Left lung (tissue), 10 donors: ENCODE data around the gene MRE11. TPM values are rescaled to one million over a fixed set of nuclear protein-coding genes. Genes with fewer than 3 reads are reported as not detected.
A peak's percentile ranks its signal among the peaks of the same experiment; 100 is the strongest.

Experiments
- ATAC-seq: fragments of 200-7000 bp; cut with Tn5 transposase; one replicate; pipeline ENCODE4 v1.9.1; 2020; ENCODE audit warnings: moderate library complexity
- DNase-seq, 4 donors: peaks; one replicate each; pipeline ENCODE4 v3.0.0-alpha.2; 2013 to 2020
- H3K27ac ChIP-seq, 2 donors: fragments of 200-600 bp; sonication (generic) in 1 of 2; one replicate each; pipeline versions ENCODE4 v1.5.0 to v1.8.0; 2020 to 2021
- H3K27me3 ChIP-seq, 2 donors: fragments of 200-600 bp; sonication (generic) in 1 of 2; one replicate each; pipeline versions ENCODE4 v1.5.0 to v1.8.0; 2020 to 2021
- H3K36me3 ChIP-seq, 2 donors: fragments of 200-600 bp; sonication (generic) in 1 of 2; one replicate each; pipeline versions ENCODE4 v1.5.0 to v1.8.0; 2020 to 2021
- H3K4me1 ChIP-seq, 2 donors: fragments of 200-600 bp; one replicate each; pipeline ENCODE4 v1.8.0; 2021
- H3K4me3 ChIP-seq, 2 donors: fragments of 200-600 bp; sonication (generic) in 1 of 2; one replicate each; pipeline versions ENCODE4 v1.5.0 to v1.8.0; 2020 to 2021; ENCODE audit warnings: mild to moderate bottlenecking in 1 of 2
- H3K9me3 ChIP-seq, 2 donors: fragments of 200-600 bp; sonication (generic) in 1 of 2; one replicate each; pipeline versions ENCODE4 v1.5.0 to v1.8.0; 2020 to 2021
- intact Hi-C, 2 donors: fragments of 100-400 bp; cut with DNase I; formaldehyde crosslinking; loops; one replicate each; pipeline versions ENCODE4 v1.11.2 to v1.14.2; 2022
- polyA plus RNA-seq, 6 donors: library from polyadenylated mRNA; unstranded; fragments of 120-200 nt; gene quantifications; one replicate each; pipeline ENCODE4 v1.2.1, GENCODE V29; 2013; ENCODE audit not compliant: insufficient read length in 6 of 6
- total RNA-seq, 2 donors: library from RNA; stranded (reverse); fragmentation: NEBNext Ultra II Directional; extraction: Animal tissue kit (Norgen Biotek cat#: 25700); gene quantifications; one replicate each; pipeline ENCODE4 v1.2.1, GENCODE V29; 2021
- TF ChIP-seq, protein P1 (sequence below), 2 donors: fragments of 200-600 bp; sonication (generic) in 1 of 2; IDR thresholded peaks; one replicate each; pipeline versions ENCODE4 v1.5.0 to v1.8.0; 2021; ENCODE audit warnings: antibody characterized with exemption in 2 of 2
- donor health status: DM: no; HTN: yes; CAD: no.
- donor health status: DM: no; HTN: no; CAD: no.

The MRE11 gene
- total and polyA plus RNA-seq, 8 donors: 15.5 to 45.3 (median 33.2) TPM

DNA sequence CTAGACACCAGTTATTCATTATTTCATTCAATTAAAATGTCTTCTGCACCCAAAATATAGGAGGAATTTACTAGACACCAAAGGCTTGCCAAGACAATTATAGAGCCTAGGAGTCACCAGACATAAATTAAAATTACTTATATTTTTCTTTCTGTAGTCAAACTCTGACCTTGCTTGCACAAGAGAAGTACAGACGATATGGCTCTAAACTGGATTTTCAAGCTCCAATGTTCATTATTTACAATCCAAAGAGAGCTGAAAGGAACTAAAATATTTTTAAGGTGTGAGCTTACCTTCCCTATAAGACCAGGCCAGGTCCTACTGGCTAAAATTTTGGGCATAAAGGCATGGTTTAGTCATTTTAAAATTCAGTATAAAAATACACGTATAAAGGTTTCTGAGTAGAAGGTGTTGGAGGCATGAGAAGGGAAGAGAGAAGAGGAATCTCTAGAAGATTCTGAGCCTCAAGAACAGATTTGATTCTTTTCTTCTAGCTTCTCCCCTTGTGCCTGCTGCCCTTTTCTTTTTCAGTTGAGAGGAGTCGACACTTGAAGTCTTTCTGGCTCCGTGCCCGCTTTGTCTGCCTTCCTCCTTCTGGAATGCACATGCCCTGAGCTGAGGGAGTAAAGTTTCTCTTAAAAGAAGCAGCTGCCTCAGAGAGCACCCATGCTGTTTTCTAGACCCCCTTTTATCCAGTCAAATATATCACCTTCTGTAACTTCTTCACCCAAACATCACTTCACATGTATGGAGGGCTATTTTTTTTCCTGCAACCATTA lies 32.1 kb upstream of the MRE11 start:
- intact Hi-C loops: no loop called here
- Histone ChIP-seq H3K27me3 (no peaks in the 10 kb centered on the region), H3K4me1 (peaks cover 0 to 14% of the 10 kb centered on the region in 2 donors), H3K9me3 (no peaks in the 10 kb centered on the region), H3K4me3 (no peak overlapping the region), H3K36me3 (no peaks in the 10 kb centered on the region), H3K27ac (no peak overlapping the region)
- peak; percentile 65 for ATAC-seq
- peak in 3 of 4 donors; percentile 64 to 79 (median 73) for DNase-seq
- TF ChIP-seq, protein P1, sequence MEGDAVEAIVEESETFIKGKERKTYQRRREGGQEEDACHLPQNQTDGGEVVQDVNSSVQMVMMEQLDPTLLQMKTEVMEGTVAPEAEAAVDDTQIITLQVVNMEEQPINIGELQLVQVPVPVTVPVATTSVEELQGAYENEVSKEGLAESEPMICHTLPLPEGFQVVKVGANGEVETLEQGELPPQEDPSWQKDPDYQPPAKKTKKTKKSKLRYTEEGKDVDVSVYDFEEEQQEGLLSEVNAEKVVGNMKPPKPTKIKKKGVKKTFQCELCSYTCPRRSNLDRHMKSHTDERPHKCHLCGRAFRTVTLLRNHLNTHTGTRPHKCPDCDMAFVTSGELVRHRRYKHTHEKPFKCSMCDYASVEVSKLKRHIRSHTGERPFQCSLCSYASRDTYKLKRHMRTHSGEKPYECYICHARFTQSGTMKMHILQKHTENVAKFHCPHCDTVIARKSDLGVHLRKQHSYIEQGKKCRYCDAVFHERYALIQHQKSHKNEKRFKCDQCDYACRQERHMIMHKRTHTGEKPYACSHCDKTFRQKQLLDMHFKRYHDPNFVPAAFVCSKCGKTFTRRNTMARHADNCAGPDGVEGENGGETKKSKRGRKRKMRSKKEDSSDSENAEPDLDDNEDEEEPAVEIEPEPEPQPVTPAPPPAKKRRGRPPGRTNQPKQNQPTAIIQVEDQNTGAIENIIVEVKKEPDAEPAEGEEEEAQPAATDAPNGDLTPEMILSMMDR (IDR thresholded peaks at IDR 0.05): no peak

DNA sequence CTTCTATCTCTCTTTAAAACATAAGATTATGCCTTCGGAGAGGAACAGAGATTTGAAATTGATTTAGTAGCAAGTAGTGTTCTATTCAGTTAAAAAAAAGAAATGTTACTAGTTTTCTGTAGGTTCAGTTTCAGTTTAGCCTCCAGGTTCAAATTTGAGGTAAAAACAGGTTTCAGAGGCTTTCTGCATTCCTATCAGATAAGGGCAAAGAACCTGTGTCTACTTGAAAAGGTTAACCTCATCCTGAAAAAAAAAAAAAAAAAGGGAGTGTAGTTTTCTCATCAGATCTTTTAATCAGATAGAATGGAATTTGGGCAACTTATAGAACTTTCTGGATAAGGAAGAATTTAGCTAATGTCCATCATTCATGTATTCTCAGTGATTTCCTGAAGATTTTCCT lies 30.7 kb upstream of the MRE11 start:
- H3K36me3 ChIP-seq: no peaks in the 10 kb centered on the region
- no peak for DNase-seq
- intact Hi-C loops: no loop called here
- no peaks in the 10 kb centered on the region for H3K27me3 ChIP-seq
- H3K4me3 ChIP-seq: no peak overlapping the region
- no peak overlapping the region for H3K27ac ChIP-seq
- ATAC-seq: no peak
- no peaks in the 10 kb centered on the region for H3K9me3 ChIP-seq
- peaks cover 0 to 22% of the 10 kb centered on the region in 2 donors for H3K4me1 ChIP-seq
- TF ChIP-seq, protein P1 (IDR thresholded peaks at IDR 0.05): no peak

DNA sequence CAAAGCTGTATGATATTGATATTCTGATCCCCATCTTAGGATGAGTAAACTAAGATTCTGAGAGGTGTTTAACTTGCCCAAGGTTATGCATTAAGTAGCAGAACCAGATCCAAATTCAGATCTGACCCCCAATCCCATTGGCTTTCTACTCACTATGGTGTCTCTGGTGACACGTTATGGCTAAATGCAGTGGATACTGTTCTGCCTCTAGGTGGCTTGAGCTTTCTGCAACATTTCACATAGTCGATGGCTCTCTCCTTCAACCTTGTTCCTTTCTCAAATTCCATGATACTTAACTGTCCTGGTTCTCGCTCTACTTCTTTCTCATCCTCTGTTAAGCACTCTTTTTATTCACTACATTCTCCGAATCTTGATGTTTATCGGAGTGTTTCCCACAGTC lies 28.0 kb upstream of the MRE11 start:
- peak; percentile 21 for ATAC-seq
- TF ChIP-seq, protein P1 (IDR thresholded peaks at IDR 0.05): peak in 1 of 2 donors; percentile 38
- Histone ChIP-seq H3K27ac (no peak overlapping the region), H3K27me3 (no peaks in the 10 kb centered on the region), H3K4me1 (peaks cover 0 to 18% of the 10 kb centered on the region in 2 donors), H3K4me3 (no peak overlapping the region), H3K9me3 (no peaks in the 10 kb centered on the region), H3K36me3 (no peaks in the 10 kb centered on the region)
- intact Hi-C loops: no loop called here
- DNase-seq: no peak

DNA sequence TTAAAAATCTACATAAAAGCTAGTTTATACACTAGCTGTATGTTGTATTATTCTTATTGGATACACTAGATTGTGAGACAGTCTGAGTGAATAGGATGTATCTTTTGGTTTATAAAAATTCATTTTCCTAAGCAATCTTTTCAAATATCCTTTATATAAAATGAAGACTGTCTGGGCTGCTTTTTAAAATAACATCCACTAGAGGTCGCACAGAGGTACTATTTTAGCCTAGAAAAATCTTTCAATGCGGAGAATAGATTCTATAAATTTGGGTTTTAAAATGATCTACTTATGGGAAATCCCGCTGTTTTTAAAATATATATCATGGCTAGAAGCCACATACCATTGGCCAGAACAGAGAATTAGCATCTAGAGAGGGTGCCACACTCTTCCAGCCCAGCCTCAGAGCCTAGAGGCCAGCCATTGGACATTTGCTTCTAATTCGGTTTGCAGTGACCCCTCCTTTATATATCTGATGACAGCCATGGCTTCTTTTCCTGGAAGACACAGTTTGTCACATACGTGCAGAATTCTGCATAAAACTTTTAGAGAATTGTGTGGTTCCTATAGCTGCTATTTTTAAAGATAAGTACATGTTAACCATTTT lies 25.9 kb upstream of the MRE11 start:
- Histone ChIP-seq H3K4me1 (peaks cover 0 to 8% of the 10 kb centered on the region in 2 donors), H3K9me3 (no peaks in the 10 kb centered on the region), H3K27me3 (no peaks in the 10 kb centered on the region), H3K27ac (no peak overlapping the region), H3K4me3 (no peak overlapping the region), H3K36me3 (no peaks in the 10 kb centered on the region)
- peak; percentile 71 for ATAC-seq
- TF ChIP-seq, protein P1 (IDR thresholded peaks at IDR 0.05): peak; percentile 51 to 64
- intact Hi-C loops: no loop called here
- peak in 1 of 4 donors; percentile 43 for DNase-seq

DNA sequence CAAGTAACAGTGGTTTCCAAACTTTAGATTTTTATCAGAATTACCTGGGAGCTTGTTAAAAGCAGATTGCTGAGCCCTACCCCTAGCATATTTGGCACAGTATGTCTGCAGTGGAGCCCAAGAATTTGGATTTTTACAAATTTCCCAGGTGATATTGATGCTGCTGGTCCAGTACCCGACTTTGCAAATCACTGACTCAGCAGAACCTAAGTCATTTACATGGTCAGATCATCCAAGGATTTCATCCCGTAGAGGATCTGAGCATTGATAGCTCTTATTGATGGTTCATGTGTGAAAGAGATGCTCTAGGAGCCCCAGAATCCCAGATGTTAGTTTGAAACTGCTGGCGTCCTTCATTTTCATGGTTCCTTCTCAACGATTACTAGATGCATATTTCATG lies 24.7 kb upstream of the MRE11 start:
- intact Hi-C loops: no loop called here
- Histone ChIP-seq H3K4me3 (no peak overlapping the region), H3K27ac (no peak overlapping the region), H3K4me1 (peaks cover 0 to 8% of the 10 kb centered on the region in 2 donors), H3K9me3 (no peaks in the 10 kb centered on the region), H3K36me3 (no peaks in the 10 kb centered on the region), H3K27me3 (no peaks in the 10 kb centered on the region)
- DNase-seq (no peak), ATAC-seq (no peak)
- TF ChIP-seq, protein P1 (IDR thresholded peaks at IDR 0.05): no peak
